HG03135 (cell line): ENCODE results near the gene CREB3L2.
"Not testable (repeated sequence)": the region's sequence is repeated elsewhere in the genome, so short reads cannot be mapped to it uniquely, and the experiment has no call there.

Source experiments
- ATAC-seq: cut with Tn5 transposase; IDR thresholded peaks from one replicate; pipeline ENCODE4 v1.9.1; 2021; ENCODE audit warnings: mild to moderate bottlenecking, moderate library complexity; ENCODE audit not compliant: unreplicated experiment

Gene CREB3L2

GRCh38 chr7:137970253-137970975 lies 31.5 kb downstream of the CREB3L2 start:
- ATAC-seq: no peak

- ATAC-seq: no peak
These were observed 32.1 kb downstream of the CREB3L2 start for GRCh38 chr7:137969828-137970227.

DNA sequence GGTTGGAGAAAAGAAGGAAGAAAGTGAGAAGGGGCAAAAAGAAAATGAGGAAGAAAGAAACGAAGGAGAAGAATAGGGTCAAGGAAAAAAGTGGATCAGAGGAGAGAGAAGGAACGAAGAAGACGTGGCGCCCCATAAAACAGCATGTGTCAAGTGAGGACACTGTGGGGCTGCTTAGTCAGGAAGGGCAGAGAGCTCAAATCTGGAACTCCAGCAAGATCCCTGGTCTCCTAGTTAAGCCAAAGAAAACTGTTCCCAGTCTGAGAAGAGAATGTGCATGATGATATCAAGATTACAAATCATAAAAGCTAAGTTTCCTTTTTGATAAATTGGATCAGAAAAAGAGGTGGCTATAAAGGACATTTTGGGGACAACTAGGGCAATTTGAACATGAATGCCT lies 33.0 kb downstream of the CREB3L2 start:
- ATAC-seq: no peak

- ATAC-seq: not testable (repeated sequence)
These were observed 33.5 kb downstream of the CREB3L2 start for GRCh38 chr7:137968339-137968738.

DNA sequence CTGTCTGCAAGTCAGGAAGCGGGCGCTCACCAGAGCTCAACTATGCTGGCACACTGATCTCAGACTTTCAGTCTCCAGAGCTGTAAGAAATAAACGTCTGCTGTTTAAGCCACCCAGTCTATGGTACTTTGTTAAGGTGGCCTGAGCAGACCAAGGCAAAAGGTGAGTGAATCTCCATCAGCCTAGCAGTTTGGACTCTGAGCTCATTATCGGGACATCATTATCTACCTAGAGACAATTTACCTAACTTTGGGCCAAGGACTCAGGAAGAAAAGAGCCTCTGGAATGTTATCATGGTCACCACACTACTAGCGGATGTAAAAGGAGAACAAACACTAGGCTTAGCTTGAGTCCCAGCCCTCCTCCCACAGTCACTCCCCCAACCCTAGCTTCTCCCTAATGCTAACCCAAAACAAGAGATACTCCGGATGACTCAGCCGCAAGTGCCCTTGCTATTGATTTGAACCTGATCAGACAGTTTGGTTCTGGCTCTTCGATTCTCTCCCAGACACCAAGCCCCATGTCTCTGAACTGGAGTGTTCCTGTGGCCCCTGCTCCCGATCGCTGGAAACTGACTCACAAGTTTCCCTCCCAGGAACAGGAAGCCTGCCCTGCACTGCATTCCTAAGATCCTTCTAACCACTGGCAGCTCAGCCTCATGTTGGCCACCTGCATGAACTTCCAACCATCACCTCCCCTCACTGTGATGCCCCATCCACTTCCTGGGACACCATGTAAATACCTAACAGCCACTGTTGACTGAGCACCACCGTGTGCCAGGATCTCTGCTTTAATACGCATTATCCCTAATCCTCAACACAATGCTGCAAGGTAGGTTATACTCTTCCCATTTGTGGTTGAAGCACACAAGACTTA lies 34.5 kb downstream of the CREB3L2 start:
- ATAC-seq: no peak

GRCh38 chr7:137966641-137967142 lies 35.2 kb downstream of the CREB3L2 start:
- ATAC-seq: no peak

DNA sequence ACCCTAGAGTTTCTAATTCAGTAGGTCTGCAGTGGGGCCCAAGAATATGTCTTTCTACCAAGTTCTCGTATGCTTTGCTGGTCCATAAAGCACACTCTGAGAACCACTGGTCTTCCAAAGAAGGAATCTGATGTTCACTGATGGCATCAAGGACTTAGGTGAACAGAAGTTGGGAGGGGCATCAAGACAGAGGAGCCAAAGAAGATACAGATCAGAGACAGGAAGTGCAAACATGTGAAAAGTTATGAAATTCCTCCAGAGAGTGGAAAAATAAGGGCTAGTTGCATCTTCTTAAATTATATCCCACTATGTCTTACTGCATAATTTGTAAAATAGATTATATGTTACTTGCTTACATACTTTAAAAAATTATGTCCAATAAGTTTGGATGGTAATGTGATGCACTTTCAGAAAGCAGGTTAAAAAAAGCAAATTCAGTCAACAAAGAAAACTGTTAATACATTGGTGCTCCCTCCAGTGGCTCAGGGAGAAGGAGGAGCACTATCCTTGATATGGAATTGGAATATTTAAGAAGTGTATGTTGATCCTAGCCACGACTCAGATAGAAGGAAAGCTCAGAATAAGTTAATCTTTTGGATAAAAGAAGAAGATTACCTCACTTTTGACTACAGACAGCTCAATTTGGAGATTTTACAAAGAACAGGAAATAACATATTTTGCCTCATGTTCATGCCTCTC lies 35.8 kb downstream of the CREB3L2 start:
- ATAC-seq: no peak

DNA sequence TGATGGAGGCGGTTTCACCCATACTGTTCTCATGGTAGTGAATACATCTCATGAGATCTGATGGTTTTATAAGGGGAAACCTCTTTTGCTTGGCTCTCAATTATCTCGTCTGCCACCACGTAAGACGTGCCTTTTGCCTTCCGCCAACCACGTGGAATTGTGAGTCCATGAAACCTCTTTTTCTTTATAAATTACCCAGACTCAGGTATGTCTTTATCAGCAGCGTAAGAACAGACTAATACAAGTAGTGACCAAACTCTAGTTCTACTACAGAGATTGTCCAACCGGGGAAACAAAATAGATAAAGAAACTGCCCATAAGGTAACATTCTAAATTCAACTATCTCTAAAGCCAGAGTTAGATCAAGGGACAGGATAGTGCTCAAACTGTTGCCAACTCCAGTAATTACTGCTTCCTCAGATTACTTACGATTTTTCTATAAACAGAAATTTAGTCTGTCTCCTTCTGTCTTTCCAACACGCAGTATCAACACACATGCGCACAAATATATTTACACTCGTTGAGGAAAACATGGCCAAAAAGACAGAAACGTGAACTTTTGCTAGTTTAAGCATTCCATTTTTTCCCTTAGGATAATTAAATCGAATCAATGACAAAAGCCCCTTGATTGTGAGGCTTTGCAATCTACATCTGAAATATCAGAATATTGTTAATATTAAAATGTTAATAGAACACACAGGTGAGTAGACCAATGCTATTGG lies 36.9 kb downstream of the CREB3L2 start:
- ATAC-seq: no peak

GRCh38 chr7:137962875-137963507 lies 38.9 kb downstream of the CREB3L2 start:
- ATAC-seq: no peak

GRCh38 chr7:137962491-137962874 lies 39.4 kb downstream of the CREB3L2 start:
- ATAC-seq: no peak

- peak; percentile 56 for ATAC-seq
These were observed 40.4 kb downstream of the CREB3L2 start for GRCh38 chr7:137961200-137962177.

DNA sequence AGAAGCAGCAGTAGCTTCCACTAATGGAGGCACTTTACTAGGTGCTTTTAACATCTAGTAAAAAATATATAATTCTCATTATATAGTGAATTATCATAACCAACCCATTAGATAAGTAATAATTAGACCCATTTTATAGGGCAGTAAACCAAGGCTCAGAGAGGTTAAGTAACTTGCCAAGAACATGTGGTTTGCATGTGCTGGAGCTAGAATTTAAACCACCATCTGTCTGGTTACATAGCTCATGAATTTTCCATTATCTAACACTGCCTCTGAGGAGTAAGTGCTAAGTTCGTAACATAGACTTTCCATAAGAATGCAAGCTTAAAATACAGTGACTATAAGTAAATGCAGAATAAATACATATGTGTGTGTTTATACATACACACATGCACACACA lies 41.9 kb downstream of the CREB3L2 start:
- ATAC-seq: no peak

- no peak for ATAC-seq
These were observed 43.1 kb downstream of the CREB3L2 start for GRCh38 chr7:137958470-137959431.

DNA sequence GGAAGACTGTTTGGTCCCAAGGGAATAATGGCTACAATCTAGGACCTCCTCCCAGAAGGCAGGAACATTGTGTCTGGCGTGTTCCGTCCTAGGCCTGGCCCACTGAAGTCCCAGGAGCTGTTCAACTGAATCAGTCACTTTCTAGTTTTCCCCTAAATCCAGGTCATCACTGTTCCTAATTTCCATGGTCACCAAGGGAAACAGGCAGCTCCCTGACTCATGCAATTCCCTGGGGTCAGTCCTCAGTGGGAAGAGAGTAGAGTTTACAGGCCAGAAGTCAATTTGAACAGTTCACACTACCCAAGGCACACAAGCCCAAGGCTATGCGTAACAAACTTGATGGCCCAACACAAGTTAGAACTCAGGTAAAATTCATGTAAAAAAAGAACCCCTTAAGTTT lies 44.0 kb downstream of the CREB3L2 start:
- ATAC-seq: no peak

DNA sequence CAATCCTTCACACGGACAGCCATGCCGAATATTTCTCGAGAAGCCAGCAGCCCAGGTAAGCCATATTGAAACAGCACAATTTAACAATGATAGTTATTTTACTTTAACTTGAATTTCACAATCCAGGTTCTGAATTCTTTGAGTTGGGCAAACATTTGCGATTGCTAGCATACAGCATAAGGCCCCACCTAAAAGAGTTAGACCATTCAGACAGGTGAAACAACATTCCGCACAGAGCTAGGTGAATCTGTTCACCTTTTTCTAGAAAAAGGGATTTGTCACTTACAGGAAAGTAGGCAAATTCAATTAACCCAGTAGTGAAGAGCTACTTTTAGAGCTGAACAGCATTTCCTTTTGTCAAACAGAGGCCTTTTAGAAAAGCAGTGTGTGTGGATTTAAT lies 45.3 kb downstream of the CREB3L2 start:
- ATAC-seq: no peak

DNA sequence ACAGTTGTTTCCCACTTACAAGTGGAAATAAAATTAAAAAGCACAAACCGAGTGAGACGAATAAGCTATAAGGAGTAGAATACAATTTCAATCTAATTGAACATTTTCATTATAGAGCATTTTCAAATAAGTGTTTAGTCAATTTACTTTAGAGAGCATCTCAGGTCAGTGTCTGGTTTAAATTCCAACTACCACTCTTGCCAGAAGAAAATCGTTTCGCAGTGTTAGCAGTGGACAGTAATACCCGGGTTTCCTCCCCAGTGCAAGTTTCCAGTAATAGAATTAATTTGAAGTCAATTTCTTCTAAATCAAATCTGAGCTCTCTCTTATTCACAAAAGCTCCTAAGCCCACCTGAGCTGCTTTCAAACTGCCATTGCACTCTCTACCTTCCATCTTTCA lies 45.7 kb downstream of the CREB3L2 start:
- ATAC-seq: no peak

GRCh38 chr7:137954614-137955013 lies 47.3 kb downstream of the CREB3L2 start:
- ATAC-seq: no peak
